GM18505 (cell line): ENCODE measurements around the gene USP40.

ENCODE experiments used
- ATAC-seq: cut with Tn5 transposase; IDR thresholded peaks from one replicate; pipeline ENCODE4 v1.9.1; 2021; ENCODE audit not compliant: unreplicated experiment
- POLR2A ChIP-seq: IDR thresholded peaks from 4 replicates; pipeline ENCODE4 v1.6.1; 2011; ENCODE audit warnings: borderline replicate concordance; ENCODE audit not compliant: insufficient read depth, insufficient read length; ENCODE audit errors: extremely low read depth

USP40 gene

GRCh38 chr2:233449921-233450863 is 116.4 kb downstream of the USP40 start:
- ATAC-seq, result no peak
- TF ChIP-seq POLR2A, result no peak

- ATAC-seq, result no peak
Observed at GRCh38 chr2:233449081-233449901, 117.3 kb downstream of the USP40 start.

GRCh38 chr2:233448575-233448974 is 118.0 kb downstream of the USP40 start:
- no peak for TF ChIP-seq POLR2A
- ATAC-seq, result no peak

More at GRCh38 chr2:233449081-233449901, 117.3 kb downstream of the USP40 start:
- peak; percentile 9 for TF ChIP-seq POLR2A

GRCh38 chr2:233448220-233448559 is 118.4 kb downstream of the USP40 start:
- no peak for ATAC-seq
- TF ChIP-seq POLR2A, result no peak

GRCh38 chr2:233447506-233448219 is 118.9 kb downstream of the USP40 start:
- no peak for TF ChIP-seq POLR2A
- no peak for ATAC-seq

GRCh38 chr2:233446606-233447305 is 119.8 kb downstream of the USP40 start:
- ATAC-seq, result no peak
- TF ChIP-seq POLR2A, result no peak

GRCh38 chr2:233446121-233446520 is 120.5 kb downstream of the USP40 start:
- TF ChIP-seq POLR2A, result no peak
- ATAC-seq, result no peak

GRCh38 chr2:233445152-233445830 is 121.3 kb downstream of the USP40 start:
- no peak for ATAC-seq
- TF ChIP-seq POLR2A, result no peak

GRCh38 chr2:233444501-233444900 is 122.1 kb downstream of the USP40 start:
- ATAC-seq, result no peak
- no peak for TF ChIP-seq POLR2A

GRCh38 chr2:233443511-233444183 is 122.9 kb downstream of the USP40 start:
- no peak for ATAC-seq
- TF ChIP-seq POLR2A, result no peak

GRCh38 chr2:233442028-233442310 is 124.6 kb downstream of the USP40 start:
- TF ChIP-seq POLR2A, result no peak

More at GRCh38 chr2:233442028-233442310, 124.6 kb downstream of the USP40 start:
- no peak for ATAC-seq
